Left lung (tissue), 14 donors: Measurements from ENCODE around the gene SPOCK1. TPM values are rescaled to one million over a fixed set of nuclear protein-coding genes. Genes with fewer than 3 reads are reported as not detected.
"Not testable (repeated sequence)": the region's sequence is repeated elsewhere in the genome, so short reads cannot be mapped to it uniquely, and the experiment has no call there.

Source experiments
- ATAC-seq: fragments of 200-7000 bp; cut with Tn5 transposase; one replicate; pipeline ENCODE4 v1.9.1; 2020; ENCODE audit warnings: moderate library complexity
- DNase-seq, 4 donors: peaks; one replicate each; pipeline ENCODE4 v3.0.0-alpha.2; 2013 to 2020
- H3K27ac ChIP-seq, 2 donors: fragments of 200-600 bp; sonication (generic) in 1 of 2; one replicate each; pipeline versions ENCODE4 v1.5.0 to v1.8.0; 2020 to 2021
- H3K27me3 ChIP-seq, 2 donors: fragments of 200-600 bp; sonication (generic) in 1 of 2; one replicate each; pipeline versions ENCODE4 v1.5.0 to v1.8.0; 2020 to 2021
- H3K36me3 ChIP-seq, 2 donors: fragments of 200-600 bp; sonication (generic) in 1 of 2; one replicate each; pipeline versions ENCODE4 v1.5.0 to v1.8.0; 2020 to 2021
- H3K4me1 ChIP-seq, 2 donors: fragments of 200-600 bp; one replicate each; pipeline ENCODE4 v1.8.0; 2021
- H3K4me3 ChIP-seq, 2 donors: fragments of 200-600 bp; sonication (generic) in 1 of 2; one replicate each; pipeline versions ENCODE4 v1.5.0 to v1.8.0; 2020 to 2021; ENCODE audit warnings: mild to moderate bottlenecking in 1 of 2
- H3K9me3 ChIP-seq, 2 donors: fragments of 200-600 bp; sonication (generic) in 1 of 2; one replicate each; pipeline versions ENCODE4 v1.5.0 to v1.8.0; 2020 to 2021
- intact Hi-C, 2 donors: fragments of 100-400 bp; cut with DNase I; formaldehyde crosslinking; loops; one replicate each; pipeline versions ENCODE4 v1.11.2 to v1.14.2; 2022
- long read RNA-seq, 12 donors: library from polyadenylated mRNA in 2 of 12; unstranded in 2 of 12; transcript quantifications; one replicate each; pipeline ENCODE4 v2.0.0 and lab custom pipeline, GENCODE V29; 2019 to 2026
- polyA plus RNA-seq, 6 donors: library from polyadenylated mRNA; unstranded; fragments of 120-200 nt; gene quantifications; one replicate each; pipeline ENCODE4 v1.2.1, GENCODE V29; 2013; ENCODE audit not compliant: insufficient read length in 6 of 6
- total RNA-seq, 2 donors: library from RNA; stranded (reverse); fragmentation: NEBNext Ultra II Directional; extraction: Animal tissue kit (Norgen Biotek cat#: 25700); gene quantifications; one replicate each; pipeline ENCODE4 v1.2.1, GENCODE V29; 2021
- TF ChIP-seq, protein P1 (sequence below), 2 donors: fragments of 200-600 bp; sonication (generic) in 1 of 2; IDR thresholded peaks; one replicate each; pipeline versions ENCODE4 v1.5.0 to v1.8.0; 2021; ENCODE audit warnings: antibody characterized with exemption in 2 of 2
- donor health status: DM: no; HTN: yes; CAD: no.
- donor health status: DM: no; HTN: no; CAD: no.

The SPOCK1 gene
- total RNA-seq: 1 to 10 TPM; 2.5 to 7.6 TPM
- 1 to 10 TPM in 1 of 6 donors, under 1 TPM in 5; 0.43 to 1.1 (median 0.66) TPM for polyA plus RNA-seq
- long read RNA-seq, donor 1: 0 reads
- long read RNA-seq, donor 2: 0 reads
- long read RNA-seq, donor 3: 0 reads
- long read RNA-seq, donor 4, partial matches to known transcripts: 0 of 1 reads
- long read RNA-seq, donor 4, other reads (novel, unspliced or antisense): 1 of 1 reads
- long read RNA-seq, donor 5: 0 reads
- long read RNA-seq, donor 6: 0 reads
- long read RNA-seq, donor 7: 0 reads
- long read RNA-seq, donor 8: 0 reads
- long read RNA-seq, donor 9: 0 reads
- long read RNA-seq, donor 10, partial matches to known transcripts: 0 of 1 reads
- long read RNA-seq, donor 10, other reads (novel, unspliced or antisense): 1 of 1 reads
- long read RNA-seq, donor 11, full-length matches to known transcripts: 42 of 47 reads
- long read RNA-seq, donor 11, partial matches to known transcripts: 5 of 47 reads
- long read RNA-seq, donor 11, other reads (novel, unspliced or antisense): 0 of 47 reads
- long read RNA-seq, donor 12, full-length matches to known transcripts: 1 of 1 reads
- long read RNA-seq, donor 12, partial matches to known transcripts: 0 of 1 reads
- long read RNA-seq, donor 12, other reads (novel, unspliced or antisense): 0 of 1 reads

DNA sequence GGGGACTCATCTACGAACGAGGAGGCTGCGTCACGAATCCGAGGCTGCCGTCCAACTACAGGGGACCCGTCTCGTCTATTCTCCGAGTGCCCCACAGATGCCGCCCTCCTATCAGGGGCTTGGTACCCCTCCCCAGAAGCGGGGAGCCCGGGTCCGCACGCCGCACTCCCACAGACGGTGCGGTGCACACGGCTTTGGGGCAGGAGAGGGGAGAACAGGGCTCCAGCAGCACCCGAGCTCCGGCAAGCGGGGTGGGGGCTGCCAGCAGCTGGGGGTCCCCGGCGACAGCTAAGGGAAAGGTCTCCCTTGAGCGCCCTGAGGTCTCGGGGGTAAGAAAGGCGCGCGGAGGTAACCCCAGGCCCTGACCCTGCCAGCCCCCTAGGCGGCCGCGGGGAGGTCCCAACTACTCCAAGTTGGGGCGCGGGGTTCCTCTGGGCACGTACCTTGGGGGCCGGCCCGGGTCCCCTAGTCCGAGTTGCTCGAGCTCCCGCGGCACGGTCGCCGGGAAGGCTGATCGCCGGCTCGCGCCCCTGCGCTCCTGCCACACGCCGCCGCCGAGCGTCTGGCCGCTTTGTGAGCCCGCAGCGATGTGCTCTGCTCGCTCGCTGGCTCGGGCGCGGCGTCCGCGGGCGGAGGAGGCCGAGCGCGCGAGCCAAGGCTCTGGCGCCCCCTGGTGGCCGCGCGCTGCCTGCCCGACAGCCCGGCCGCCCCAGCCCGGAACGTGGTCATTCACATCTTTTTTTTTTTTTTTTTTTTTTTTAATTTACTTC lies at the start of gene SPOCK1:
Gene SPOCK1, minus strand, starts transcription at position 591 of the 770 bp plus-strand sequence.
- H3K36me3 ChIP-seq: no peaks in the 10 kb centered on the region
- peak within 1 kb of the TSS in 1 of 2 donors; percentile 21 for H3K4me3 ChIP-seq
- intact Hi-C loops: no loop called here

DNA sequence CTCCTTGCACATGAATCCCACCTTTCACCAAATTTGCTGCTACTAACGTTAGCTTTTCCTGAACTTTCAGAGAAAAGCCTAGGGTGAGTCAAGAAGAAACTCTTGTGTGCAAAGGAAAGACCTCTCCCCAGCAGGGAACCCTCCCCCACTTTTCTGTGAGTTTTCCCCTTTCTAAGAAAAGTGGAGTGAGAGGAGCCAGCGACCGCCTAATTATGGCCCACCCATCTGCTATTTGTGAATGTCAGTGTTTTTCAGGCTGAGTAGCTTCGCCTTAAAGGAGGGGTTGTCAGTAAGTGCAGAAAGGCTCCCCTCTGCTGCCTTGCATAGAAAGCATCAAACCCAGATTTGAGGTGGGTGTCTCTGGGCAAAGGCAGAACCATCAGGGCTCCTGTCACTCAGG lies 46.8 kb upstream of the SPOCK1 start:
- peaks cover 0 to 2% of the 10 kb centered on the region in 2 donors for H3K9me3 ChIP-seq
- no peak overlapping the region for H3K27ac ChIP-seq
- DNase-seq (no peak), ATAC-seq (no peak)
- no peak overlapping the region for H3K4me3 ChIP-seq
- intact Hi-C loops: no loop called here
- no peaks in the 10 kb centered on the region for H3K27me3 ChIP-seq
- H3K4me1 ChIP-seq: no peaks in the 10 kb centered on the region
- TF ChIP-seq, protein P1, sequence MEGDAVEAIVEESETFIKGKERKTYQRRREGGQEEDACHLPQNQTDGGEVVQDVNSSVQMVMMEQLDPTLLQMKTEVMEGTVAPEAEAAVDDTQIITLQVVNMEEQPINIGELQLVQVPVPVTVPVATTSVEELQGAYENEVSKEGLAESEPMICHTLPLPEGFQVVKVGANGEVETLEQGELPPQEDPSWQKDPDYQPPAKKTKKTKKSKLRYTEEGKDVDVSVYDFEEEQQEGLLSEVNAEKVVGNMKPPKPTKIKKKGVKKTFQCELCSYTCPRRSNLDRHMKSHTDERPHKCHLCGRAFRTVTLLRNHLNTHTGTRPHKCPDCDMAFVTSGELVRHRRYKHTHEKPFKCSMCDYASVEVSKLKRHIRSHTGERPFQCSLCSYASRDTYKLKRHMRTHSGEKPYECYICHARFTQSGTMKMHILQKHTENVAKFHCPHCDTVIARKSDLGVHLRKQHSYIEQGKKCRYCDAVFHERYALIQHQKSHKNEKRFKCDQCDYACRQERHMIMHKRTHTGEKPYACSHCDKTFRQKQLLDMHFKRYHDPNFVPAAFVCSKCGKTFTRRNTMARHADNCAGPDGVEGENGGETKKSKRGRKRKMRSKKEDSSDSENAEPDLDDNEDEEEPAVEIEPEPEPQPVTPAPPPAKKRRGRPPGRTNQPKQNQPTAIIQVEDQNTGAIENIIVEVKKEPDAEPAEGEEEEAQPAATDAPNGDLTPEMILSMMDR (IDR thresholded peaks at IDR 0.05): no peak
- H3K36me3 ChIP-seq: no peaks in the 10 kb centered on the region

More for the DNA sequence above, at the start of gene SPOCK1:
- Histone ChIP-seq H3K27me3 (peaks cover 27 to 48% of the 10 kb centered on the region in 2 donors), H3K27ac (no peak within 1 kb of the TSS), H3K9me3 (no peaks in the 10 kb centered on the region), H3K4me1 (peaks cover 3 to 9% of the 10 kb centered on the region in 2 donors)
- ATAC-seq (peak; percentile 100), DNase-seq (peak; percentile 50 to 91 (median 64))
- TF ChIP-seq, protein P1 (IDR thresholded peaks at IDR 0.05): peak; percentile 80 to 81

DNA sequence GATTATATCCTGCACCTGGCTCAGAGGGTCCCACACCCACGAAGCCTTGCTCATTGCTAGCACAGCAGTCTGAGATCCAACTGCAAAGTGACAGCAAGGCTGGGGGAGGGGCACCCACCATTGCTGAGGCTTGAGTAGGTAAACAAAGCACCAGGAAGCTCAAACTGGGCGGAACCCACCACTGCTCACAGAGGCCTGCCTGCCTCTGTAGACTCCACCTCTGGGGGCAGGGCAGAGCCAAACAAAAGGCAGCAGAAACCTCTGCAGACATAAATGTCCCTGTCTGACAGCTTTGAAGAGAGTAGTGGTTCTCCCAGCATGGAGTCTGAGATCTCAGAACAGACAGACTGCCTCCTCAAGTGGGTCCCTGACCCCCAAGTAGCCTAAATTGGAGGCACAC lies 36.3 kb upstream of the SPOCK1 start:
- intact Hi-C loops, H3K36me3 ChIP-seq, DNase-seq, ATAC-seq, H3K4me3 ChIP-seq, H3K27ac ChIP-seq, H3K27me3 ChIP-seq, H3K9me3 ChIP-seq, H3K4me1 ChIP-seq: not testable (repeated sequence)

DNA sequence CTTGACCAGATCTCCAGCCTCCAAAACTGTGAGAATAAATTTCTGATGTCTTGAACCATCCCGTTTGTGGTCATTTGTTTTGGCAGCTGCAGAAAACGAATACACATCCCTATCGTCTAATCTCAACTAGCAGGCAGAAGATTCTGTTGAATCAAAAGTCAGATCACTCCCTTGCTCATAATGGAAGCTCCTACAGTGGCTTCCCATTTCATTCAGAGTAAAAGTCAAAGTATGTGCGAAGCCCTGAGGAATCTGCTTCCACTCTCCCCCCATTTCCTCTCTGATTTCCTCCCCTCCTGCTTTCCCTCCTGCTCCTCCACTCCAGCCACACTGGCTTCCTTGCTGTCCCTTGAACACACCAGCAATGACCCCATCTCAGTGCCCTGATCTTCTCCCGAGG lies 34.8 kb upstream of the SPOCK1 start:
- no peaks in the 10 kb centered on the region for H3K36me3 ChIP-seq
- H3K4me1 ChIP-seq: no peaks in the 10 kb centered on the region
- no peak overlapping the region for H3K27ac ChIP-seq
- no peak for ATAC-seq
- intact Hi-C loops: no loop called here
- H3K27me3 ChIP-seq: no peaks in the 10 kb centered on the region
- no peaks in the 10 kb centered on the region for H3K9me3 ChIP-seq
- no peak for DNase-seq
- no peak overlapping the region for H3K4me3 ChIP-seq
- TF ChIP-seq, protein P1 (IDR thresholded peaks at IDR 0.05): no peak

DNA sequence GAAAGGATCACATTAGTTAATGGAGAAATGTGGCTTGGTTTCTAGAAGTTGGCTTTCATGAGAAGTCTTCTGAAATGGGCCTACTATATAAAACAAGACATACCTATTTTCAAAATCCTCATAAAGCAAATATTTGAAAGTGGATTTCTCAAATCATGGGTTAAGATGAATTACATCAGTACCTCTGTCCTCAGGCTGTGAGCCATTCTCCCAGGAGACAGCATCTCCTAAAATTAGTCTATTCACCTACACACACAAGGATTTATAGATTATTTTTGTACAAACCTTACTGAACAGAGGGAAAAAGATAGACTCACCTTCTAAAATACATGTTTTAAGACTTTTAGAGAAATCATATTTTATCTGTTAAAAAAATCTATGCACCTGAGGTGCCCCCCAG lies 32.1 kb upstream of the SPOCK1 start:
- Histone ChIP-seq H3K36me3 (no peaks in the 10 kb centered on the region), H3K4me3 (no peak overlapping the region), H3K9me3 (peaks cover 0 to 2% of the 10 kb centered on the region in 2 donors), H3K27me3 (no peaks in the 10 kb centered on the region), H3K27ac (no peak overlapping the region), H3K4me1 (no peaks in the 10 kb centered on the region)
- intact Hi-C loops: no loop called here
- TF ChIP-seq, protein P1 (IDR thresholded peaks at IDR 0.05): no peak
- ATAC-seq (no peak), DNase-seq (no peak)
